AG04450 (cell line): Measurements from ENCODE around the gene UGT1A1. TPM values are rescaled to one million over a fixed set of nuclear protein-coding genes. Genes with fewer than 3 reads are reported as not detected.

ENCODE experiments used
- CTCF ChIA-PET: fragments of 300-600, 350-600 bp; formaldehyde crosslinking; extraction: SDS; loops from one replicate; lab custom pipeline; 2022; ENCODE audit warnings: antibody characterized with exemption, inconsistent platforms; lab: Charles Lee
- POLR2A ChIA-PET: fragments of 350-600 bp; formaldehyde crosslinking; extraction: SDS; loops from one replicate; lab custom pipeline; 2021; ENCODE audit warnings: antibody characterized with exemption, inconsistent platforms; lab: Yijun Ruan, JAX
- DNase-seq: peaks from one replicate; pipeline ENCODE4 v3.0.0-alpha.2; 2011; ENCODE audit warnings: low read depth, low spot score
- H3K27ac ChIP-seq: one replicate; pipeline ENCODE4 v1.5.1; 2012; ENCODE audit warnings: low read depth, low read length, control low read depth
- H3K27me3 ChIP-seq: one replicate; pipeline ENCODE4 v1.6.0; 2012; ENCODE audit warnings: low read length; ENCODE audit not compliant: control insufficient read depth, insufficient read depth
- H3K4me3 ChIP-seq: 2 replicates; pipeline ENCODE4 v1.5.1; 2011; ENCODE audit warnings: mild to moderate bottlenecking, low read depth, low read length, control low read depth
- H3K9me3 ChIP-seq: 2 replicates; pipeline ENCODE4 v1.5.1; 2012; ENCODE audit warnings: low read length; ENCODE audit not compliant: control insufficient read depth, insufficient read depth
- polyA plus RNA-seq: library from polyadenylated mRNA; depleted of rRNA; stranded (reverse); fragments of >200 nt; gene quantifications from 2 replicates; pipeline ENCODE4 v1.2.3, GENCODE V29; 2011
- TF ChIP-seq, protein P1 (sequence below): IDR thresholded peaks from 2 replicates; pipeline ENCODE4 v1.5.1; 2011; ENCODE audit warnings: low read depth, low read length, control low read depth, inconsistent platforms

The UGT1A1 gene
- polyA plus RNA-seq, 1 experiment = not detected

DNA sequence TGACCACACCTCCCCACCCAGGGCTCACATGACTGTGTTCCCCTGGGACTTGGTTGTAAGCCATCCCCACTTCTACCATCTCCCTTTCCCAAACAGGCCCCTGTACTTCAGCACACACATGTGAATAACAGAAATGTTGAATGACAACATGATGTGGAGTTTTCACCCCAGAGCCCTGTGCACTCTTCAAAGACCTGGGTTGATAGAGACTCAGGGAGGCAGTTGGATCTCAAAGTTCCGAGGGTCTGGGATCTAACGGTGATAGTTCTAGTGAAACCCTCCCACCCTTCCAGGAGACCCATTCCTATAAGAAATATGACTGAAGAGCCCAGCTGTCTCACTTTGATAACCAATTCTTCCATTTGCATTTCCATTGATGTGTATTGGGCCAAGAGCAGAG, 18.0 kb downstream of the UGT1A1 start, which contains the start of gene MROH2A:
MROH2A (plus strand) TSS at position 301 of the 400 bp plus-strand sequence. CDS start 1,029 bp downstream, outside the sequence.
- CTCF ChIA-PET = no interaction called here
- peaks cover 2% of the 10 kb centered on the region for H3K27me3 ChIP-seq
- no peak within 1 kb of the TSS for H3K27ac ChIP-seq
- no peak for DNase-seq
- no peak within 1 kb of the TSS for H3K4me3 ChIP-seq
- POLR2A ChIA-PET = no interaction called here
- peaks cover 8% of the 10 kb centered on the region for H3K9me3 ChIP-seq
- TF ChIP-seq, protein P1, sequence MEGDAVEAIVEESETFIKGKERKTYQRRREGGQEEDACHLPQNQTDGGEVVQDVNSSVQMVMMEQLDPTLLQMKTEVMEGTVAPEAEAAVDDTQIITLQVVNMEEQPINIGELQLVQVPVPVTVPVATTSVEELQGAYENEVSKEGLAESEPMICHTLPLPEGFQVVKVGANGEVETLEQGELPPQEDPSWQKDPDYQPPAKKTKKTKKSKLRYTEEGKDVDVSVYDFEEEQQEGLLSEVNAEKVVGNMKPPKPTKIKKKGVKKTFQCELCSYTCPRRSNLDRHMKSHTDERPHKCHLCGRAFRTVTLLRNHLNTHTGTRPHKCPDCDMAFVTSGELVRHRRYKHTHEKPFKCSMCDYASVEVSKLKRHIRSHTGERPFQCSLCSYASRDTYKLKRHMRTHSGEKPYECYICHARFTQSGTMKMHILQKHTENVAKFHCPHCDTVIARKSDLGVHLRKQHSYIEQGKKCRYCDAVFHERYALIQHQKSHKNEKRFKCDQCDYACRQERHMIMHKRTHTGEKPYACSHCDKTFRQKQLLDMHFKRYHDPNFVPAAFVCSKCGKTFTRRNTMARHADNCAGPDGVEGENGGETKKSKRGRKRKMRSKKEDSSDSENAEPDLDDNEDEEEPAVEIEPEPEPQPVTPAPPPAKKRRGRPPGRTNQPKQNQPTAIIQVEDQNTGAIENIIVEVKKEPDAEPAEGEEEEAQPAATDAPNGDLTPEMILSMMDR = no peak

DNA sequence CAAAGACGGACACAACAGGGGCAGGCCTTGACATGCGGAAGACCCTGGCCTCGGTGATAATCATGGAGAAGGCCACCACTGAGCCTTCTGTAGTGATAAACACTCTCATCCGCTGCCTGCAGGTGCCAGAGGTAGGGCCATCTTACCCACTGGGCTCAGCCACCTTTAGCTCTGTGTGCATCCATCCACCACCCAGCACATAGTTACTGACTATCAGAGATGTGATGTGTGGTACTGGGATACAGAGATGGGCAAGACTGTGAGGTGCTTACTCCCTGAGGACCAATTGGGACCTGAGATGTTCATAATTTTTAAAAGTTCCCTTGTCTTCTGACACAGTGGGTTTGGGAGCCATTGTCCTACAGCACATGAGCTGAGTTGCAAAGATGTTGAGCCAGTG, 19.7 kb downstream of the UGT1A1 start:
- peaks cover 2% of the 10 kb centered on the region for H3K27me3 ChIP-seq
- TF ChIP-seq, protein P1 = no peak
- CTCF ChIA-PET = interaction anchor here (1.0 kb wide), 1 partner anchor 1879 kb away, joined by 3 read pairs; no protein-coding TSS in a partner anchor
- H3K9me3 ChIP-seq = peaks cover 8% of the 10 kb centered on the region
- H3K4me3 ChIP-seq = no peak overlapping the region
- POLR2A ChIA-PET = no interaction called here
- H3K27ac ChIP-seq = no peak overlapping the region
- DNase-seq = no peak

DNA sequence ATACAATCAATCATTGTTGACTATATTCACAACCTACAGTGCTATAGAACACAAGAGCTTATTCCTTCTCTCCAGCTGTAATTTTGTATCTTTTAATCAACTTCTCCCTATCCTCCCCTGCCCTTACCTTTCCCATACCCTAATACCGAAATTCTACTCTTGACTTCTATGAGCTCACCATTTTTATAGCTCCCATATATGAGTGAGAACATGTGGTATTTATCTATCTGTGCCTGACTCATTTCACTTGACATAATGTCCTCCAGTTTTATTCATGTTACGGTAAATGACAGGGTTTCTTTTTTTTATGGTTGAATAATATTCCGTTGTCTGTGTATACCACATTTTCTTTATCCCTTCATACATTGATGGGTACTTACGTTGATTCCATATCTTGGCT, 20.7 kb downstream of the UGT1A1 start:
- TF ChIP-seq, protein P1 = no peak
- DNase-seq = no peak
- CTCF ChIA-PET = interaction anchor here (0.5 to 1.0 kb wide), 2 partner anchors 48 to 1880 kb away, joined by 3 read pairs; no protein-coding TSS in a partner anchor
- Histone ChIP-seq H3K27ac (no peak overlapping the region), H3K27me3 (peaks cover 2% of the 10 kb centered on the region), H3K4me3 (no peak overlapping the region), H3K9me3 (no peaks in the 10 kb centered on the region; the same call in 1 of the 2 replicates)
- POLR2A ChIA-PET = no interaction called here

DNA sequence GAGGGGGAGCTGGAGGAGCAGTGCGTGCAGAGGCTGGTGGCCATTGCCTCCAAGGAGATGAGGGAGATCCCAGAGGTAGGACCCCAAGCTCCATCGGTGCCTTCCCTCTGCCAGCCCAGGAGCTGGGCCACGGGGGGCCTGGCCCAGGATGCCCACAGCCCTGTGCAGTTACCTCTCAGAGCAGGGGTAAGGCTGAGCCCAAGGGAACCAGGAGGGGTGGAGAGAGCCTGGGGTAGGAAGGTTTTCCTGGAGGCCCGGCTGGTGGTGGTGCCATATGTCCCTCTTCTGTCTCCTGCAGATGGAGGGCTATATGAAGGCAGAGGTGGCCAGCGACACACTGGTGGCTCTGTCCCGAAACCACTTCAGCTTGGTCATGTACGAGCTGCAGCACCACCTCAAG, 29.5 kb downstream of the UGT1A1 start:
- CTCF ChIA-PET = no interaction called here
- H3K27ac ChIP-seq = no peak overlapping the region
- POLR2A ChIA-PET = no interaction called here
- H3K9me3 ChIP-seq = peaks cover 5% of the 10 kb centered on the region; the same call in 1 of the 2 replicates
- H3K27me3 ChIP-seq = peaks cover 6% of the 10 kb centered on the region
- DNase-seq = no peak
- no peak overlapping the region for H3K4me3 ChIP-seq
- TF ChIP-seq, protein P1 = no peak

DNA sequence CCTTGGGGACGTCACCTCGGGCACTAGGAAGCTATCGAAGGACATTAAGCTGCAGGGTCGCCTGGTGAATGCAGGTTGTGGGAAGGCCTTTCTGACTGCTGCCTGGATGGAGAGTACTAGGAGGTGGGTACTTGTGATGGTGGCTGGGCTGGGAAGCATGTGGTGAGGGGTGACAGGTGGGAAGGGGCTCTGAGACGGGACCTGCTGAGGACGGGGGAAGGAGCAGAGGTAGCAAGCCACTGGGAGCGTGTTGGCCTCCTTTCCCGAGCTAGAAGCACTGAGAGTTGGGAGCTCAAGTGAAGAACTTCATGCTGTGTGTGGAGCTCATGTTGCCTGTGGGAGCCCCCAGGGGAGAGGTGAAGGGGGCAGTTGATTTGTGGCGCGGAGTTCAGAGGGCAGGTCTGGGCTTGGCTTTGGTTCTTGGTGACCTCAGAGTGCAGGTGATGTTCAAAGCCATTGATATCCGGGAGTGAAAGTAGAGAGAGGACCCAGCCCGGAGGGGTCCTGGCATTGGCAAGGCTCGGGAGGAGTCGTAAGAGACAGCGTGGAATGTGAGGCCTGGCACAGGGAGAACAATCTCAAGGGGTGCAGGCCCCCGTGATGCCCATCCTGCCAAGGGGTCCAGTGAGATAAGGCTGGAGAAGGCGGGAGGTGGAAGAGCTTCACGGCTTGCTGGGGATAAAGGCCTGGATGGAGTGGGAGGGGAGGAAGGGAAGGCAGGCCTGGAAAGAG, 31.2 kb downstream of the UGT1A1 start:
- no peak for DNase-seq
- peaks cover 5% of the 10 kb centered on the region; the same call in 1 of the 2 replicates for H3K9me3 ChIP-seq
- TF ChIP-seq, protein P1 = no peak
- no peak overlapping the region for H3K27ac ChIP-seq
- peaks cover 6% of the 10 kb centered on the region for H3K27me3 ChIP-seq
- no peak overlapping the region for H3K4me3 ChIP-seq
- ChIA-PET CTCF (no interaction called here), POLR2A (no interaction called here)
